GM12878 (cell line): ENCODE measurements around the gene BRAF. TPM values are rescaled to one million over a fixed set of nuclear protein-coding genes. Genes with fewer than 3 reads are reported as not detected.

ENCODE experiments used
- ATAC-seq: fragments of 200-7000 bp; cut with Tn5 transposase; 3 replicates; pipeline ENCODE4 v1.9.1; 2020; ENCODE audit warnings: mild to moderate bottlenecking, moderate library complexity
- BruUV-seq: library from RNA; stranded (reverse); fragments of 400-500 nt; replicated peaks from 2 replicates; lab custom pipeline; 2021; lab: Mats Ljungman, UMichigan
- CTCF ChIA-PET: fragments of 300-600 bp; sonication (Branson Sonifier 250); formaldehyde crosslinking; extraction: SDS; loops from one replicate; lab custom pipeline; 2021; ENCODE audit warnings: inconsistent platforms; lab: Yijun Ruan, JAX
- POLR2A ChIA-PET: fragments of 350-600 bp; formaldehyde crosslinking; extraction: SDS; loops from one replicate; lab custom pipeline; 2021; ENCODE audit warnings: inconsistent platforms; lab: Charles Lee
- RAD21 ChIA-PET: fragments of 300-600 bp; sonication (Branson Sonifier 250); formaldehyde crosslinking; loops from one replicate; lab custom pipeline; 2023; ENCODE audit warnings: antibody characterized with exemption; ENCODE audit not compliant: unreplicated experiment; lab: Charles Lee
- SMC1A ChIA-PET: fragments of 300-600 bp; sonication (Branson Sonifier 250); formaldehyde crosslinking; loops from one replicate; lab custom pipeline; 2023; ENCODE audit not compliant: unreplicated experiment, uncharacterized antibody; lab: Charles Lee
- DNase-seq: peaks from one replicate; pipeline ENCODE4 v3.0.0-alpha.2; 2011; ENCODE audit warnings: low read depth, low spot score
- FAIRE-seq: peaks from 3 replicates; lab custom pipeline; 2011; peaks lifted over from hg19 to GRCh38; lab: Jason Lieb, UNC
- H2AFZ ChIP-seq: 2 replicates; pipeline ENCODE4 v1.6.0; 2011; ENCODE audit warnings: low read depth, low read length, control low read depth; ENCODE audit not compliant: control insufficient read depth
- H3K27ac ChIP-seq: 2 replicates; pipeline ENCODE4 v1.5.1; 2011; ENCODE audit warnings: control low read depth; ENCODE audit not compliant: control insufficient read depth, insufficient read depth
- H3K27me3 ChIP-seq, 2 experiments: replicated peaks in 1 of 2; 2 replicates each; pipeline versions ENCODE4 v1.6.0 to v1.6.1; 2011; ENCODE audit warnings: low read length in 1 of 2; ENCODE audit not compliant: control insufficient read depth in 2 of 2, insufficient read depth in 2 of 2
- H3K36me3 ChIP-seq, 2 experiments: 2 replicates each; pipeline ENCODE4 v1.5.1; 2011; ENCODE audit warnings: low read length in 1 of 2; ENCODE audit not compliant: control insufficient read depth in 2 of 2, insufficient read depth in 2 of 2
- H3K4me1 ChIP-seq: 2 replicates; pipeline ENCODE4 v1.6.1; 2011; ENCODE audit warnings: mild to moderate bottlenecking, low read length, moderate library complexity, mixed read lengths; ENCODE audit not compliant: control insufficient read depth, insufficient read depth
- H3K4me2 ChIP-seq: 2 replicates; pipeline ENCODE4 v1.6.0; 2011; ENCODE audit warnings: control low read depth; ENCODE audit not compliant: control insufficient read depth, insufficient read depth
- H3K4me3 ChIP-seq: fragments of 200-600 bp; sonication (generic); 2 replicates; pipeline ENCODE4 v1.5.1; 2016
- H3K79me2 ChIP-seq: 2 replicates; pipeline ENCODE4 v1.6.0; 2011; ENCODE audit warnings: low read length; ENCODE audit not compliant: control insufficient read depth, insufficient read depth
- H3K9ac ChIP-seq: 2 replicates; pipeline ENCODE4 v1.8.0; 2011; ENCODE audit warnings: low read length, control low read depth, mixed read lengths; ENCODE audit not compliant: control insufficient read depth, insufficient read depth
- H3K9me3 ChIP-seq: replicated peaks from 3 replicates; pipeline ENCODE4 v1.5.1; 2011; ENCODE audit warnings: mild to moderate bottlenecking, low read length; ENCODE audit not compliant: control insufficient read depth, insufficient read depth
- H4K20me1 ChIP-seq: 2 replicates; pipeline ENCODE4 v1.6.0; 2011; ENCODE audit not compliant: control insufficient read depth, insufficient read depth
- EED ChIP-seq: sonication (generic); IDR thresholded peaks from 2 replicates; pipeline ENCODE4 v1.6.1; 2016; ENCODE audit warnings: antibody characterized with exemption, low read depth
- FOXK2 ChIP-seq: fragments of 450-650 bp; IDR thresholded peaks from 2 replicates; pipeline ENCODE4 v1.6.1; 2017; ENCODE audit warnings: mild to moderate bottlenecking, moderate library complexity
- MTA2 ChIP-seq: fragments of 450-650 bp; IDR thresholded peaks from 2 replicates; pipeline ENCODE4 v1.6.1; 2016; ENCODE audit warnings: low read depth, mild to moderate bottlenecking, moderate library complexity
- NFIC ChIP-seq: IDR thresholded peaks from 2 replicates; pipeline ENCODE4 v1.6.1; 2012; ENCODE audit warnings: low read depth, mild to moderate bottlenecking, inconsistent platforms, low read length, moderate library complexity
- YY1 ChIP-seq: IDR thresholded peaks from 2 replicates; pipeline ENCODE4 v1.6.1; 2011; ENCODE audit warnings: low read depth, mild to moderate bottlenecking, low read length
- WGBS: methylation state at CpG from one replicate; pipeline ENCODE4 v1.1.6; 2016; ENCODE audit warnings: low lambda C conversion rate; ENCODE audit not compliant: insufficient replicate concordance, insufficient coverage; ENCODE audit errors: missing lambda C conversion rate; 5-methylcytosine and 5-hydroxymethylcytosine counted together
- in situ Hi-C: fragments of 300-500 bp; cut with MboI; formaldehyde crosslinking; loops from 9 replicates; pipeline ENCODE4 v1.14.3; 2018; ENCODE audit warnings: mixed read lengths
- intact Hi-C: fragments of 100-400 bp; cut with micrococcal nuclease; formaldehyde crosslinking; loops from one replicate; pipeline ENCODE4 v1.14.2; 2022; ENCODE audit not compliant: unreplicated experiment
- polyA plus RNA-seq, 11 experiments: library from polyadenylated mRNA; depleted of rRNA in 4 of 11; unstranded in 6 of 11; stranded (reverse) in 5 of 11; fragments of >200 nt; fragmentation: Nextera tagmentation in 4 of 11; fragmentation: Illumina TruSeq in 1 of 11; extraction: Ambion mirVana in 4 of 11; extraction: Trizol in 1 of 11; gene quantifications; 1 replicate in 1 of 11; 2 replicates in 10 of 11; pipeline versions ENCODE4 v1.2.1 to v1.2.3, GENCODE V29; 2011 to 2016; ENCODE audit warnings: inconsistent platforms in 2 of 11, missing spikeins in 2 of 11, low read depth in 1 of 11
- total RNA-seq, 4 experiments: library from RNA; depleted of rRNA in 3 of 4; stranded (reverse); fragments of >200 nt in 3 of 4; fragmentation: Illumina TruSeq in 1 of 4; extraction: Trizol in 1 of 4; gene quantifications; 2 replicates each; pipeline versions ENCODE4 v1.2.1 to v1.2.3, GENCODE V29; 2013 to 2021

BRAF gene
- total and polyA plus RNA-seq, 10 of the 15 experiments (the other 5 are each of a cell fraction or from before 2014, with no cell fraction given): 2.6 to 31.0 (median 10.6) TPM

GRCh38 chr7:140723006-140723405, 201.7 kb downstream of the BRAF start:
- H3K9ac ChIP-seq: no peak overlapping the region
- no peaks in the 10 kb centered on the region; the same call in 1 of the 2 replicates for H3K4me1 ChIP-seq
- DNase-seq (no peak), FAIRE-seq (no peak), ATAC-seq (no peak)
- H3K4me3 ChIP-seq: no peak overlapping the region
- 97% methylated on average over 6 of the region's 6 CpGs for WGBS
- no peaks in the 10 kb centered on the region for H3K9me3 ChIP-seq
- intact Hi-C loops: no loop called here
- no peak for TF ChIP-seq YY1
- no peak for TF ChIP-seq FOXK2
- no peak overlapping the region for H2AFZ ChIP-seq
- no peak overlapping the region for H3K27ac ChIP-seq
- no TSS peak for BruUV-seq
- no peaks in the 10 kb centered on the region; the same call in 1 of the 2 replicates for H4K20me1 ChIP-seq
- H3K79me2 ChIP-seq: no peaks in the 10 kb centered on the region
- SMC1A ChIA-PET: interaction anchor here (0.8 to 1.1 kb wide), 3 partner anchors 22 to 54 kb away, joined by 3 read pairs; no protein-coding TSS in a partner anchor
- no peak overlapping the region for H3K4me2 ChIP-seq
- no peaks in the 10 kb centered on the region for H3K27me3 ChIP-seq
- H3K36me3 ChIP-seq: no peaks in the 10 kb centered on the region
- RAD21 ChIA-PET: no interaction called here
- in situ Hi-C loops: no loop called here
- POLR2A ChIA-PET: interaction anchor here (0.6 to 1.4 kb wide), 2 partner anchors 47 to 366 kb away, joined by 3 to 4 read pairs; no protein-coding TSS in a partner anchor
- CTCF ChIA-PET: interaction anchor here (0.6 kb wide), 1 partner anchor 660 kb away, joined by 3 read pairs; no protein-coding TSS in a partner anchor

- no peaks in the 10 kb centered on the region for H3K36me3 ChIP-seq
- DNase-seq: no peak
- BruUV-seq: no TSS peak
- RAD21 ChIA-PET: no interaction called here
- no peak for FAIRE-seq
- H3K9me3 ChIP-seq: no peaks in the 10 kb centered on the region
- 0% methylated on average over 1 of the region's 1 CpG for WGBS
- H3K4me2 ChIP-seq: no peak overlapping the region
- H3K27me3 ChIP-seq: no peaks in the 10 kb centered on the region
- no peak overlapping the region for H3K9ac ChIP-seq
- POLR2A ChIA-PET: interaction anchor here (0.6 to 1.4 kb wide), 2 partner anchors 46 to 365 kb away, joined by 3 to 4 read pairs; no protein-coding TSS in a partner anchor
- H3K79me2 ChIP-seq: no peaks in the 10 kb centered on the region
- H3K4me1 ChIP-seq: no peaks in the 10 kb centered on the region; the same call in 1 of the 2 replicates
- no peak for ATAC-seq
- intact Hi-C loops: no loop called here
- no peak overlapping the region for H3K4me3 ChIP-seq
- SMC1A ChIA-PET: interaction anchor here (0.8 to 1.4 kb wide), 4 partner anchors 10 to 289 kb away, joined by 3 read pairs; no protein-coding TSS in a partner anchor
- H2AFZ ChIP-seq: no peak overlapping the region
- no peak for TF ChIP-seq MTA2
- no peak for TF ChIP-seq EED
- no peak for TF ChIP-seq NFIC
- TF ChIP-seq, all 136 proteins: peak for 0
- in situ Hi-C loops: no loop called here
- no peaks in the 10 kb centered on the region; the same call in 1 of the 2 replicates for H4K20me1 ChIP-seq
- CTCF ChIA-PET: no interaction called here
- H3K27ac ChIP-seq: no peak overlapping the region
These were observed 202.5 kb downstream of the BRAF start for GRCh38 chr7:140722254-140722653.
